DOHH2 (cell line): ENCODE results near the gene BRPF3.

Source experiments
- H3F3A ChIP-seq: fragments of 200-600 bp; sonication (generic), shearing (Covaris generic); 2 replicates; pipeline ENCODE4 v1.6.0; 2016; ENCODE audit warnings: antibody characterized with exemption, mild to moderate bottlenecking; ENCODE audit not compliant: control insufficient read depth, insufficient read depth
- H3K27ac ChIP-seq: fragments of 200-600 bp; sonication (generic); 2 replicates; pipeline ENCODE4 v1.5.1; 2014; ENCODE audit warnings: low read depth, mild to moderate bottlenecking, low read length, moderate library complexity
- H3K27me3 ChIP-seq: fragments of 200-600 bp; sonication (generic); 2 replicates; pipeline ENCODE4 v1.6.1; 2014; ENCODE audit warnings: mild to moderate bottlenecking, low read length, mixed read lengths; ENCODE audit not compliant: control insufficient read depth
- H3K36me3 ChIP-seq: fragments of 200-600 bp; sonication (generic); 2 replicates; pipeline ENCODE4 v1.6.1; 2014; ENCODE audit warnings: mild to moderate bottlenecking, low read length, moderate library complexity, mixed read lengths; ENCODE audit not compliant: control insufficient read depth
- H3K4me1 ChIP-seq: fragments of 200-600 bp; sonication (generic); 2 replicates; pipeline ENCODE4 v1.6.1; 2014; ENCODE audit warnings: mild to moderate bottlenecking, low read length, mixed read lengths; ENCODE audit not compliant: control insufficient read depth
- H3K4me2 ChIP-seq: fragments of 200-600 bp; sonication (generic); 2 replicates; pipeline ENCODE4 v1.6.0; 2014; ENCODE audit warnings: mild to moderate bottlenecking, low read length, moderate library complexity
- H3K4me3 ChIP-seq: fragments of 200-600 bp; sonication (generic); 2 replicates; pipeline ENCODE4 v1.5.1; 2014; ENCODE audit warnings: mild to moderate bottlenecking, low read length, mixed read lengths
- H3K79me2 ChIP-seq: fragments of 200-600 bp; sonication (generic); 2 replicates; pipeline ENCODE4 v1.6.1; 2014; ENCODE audit warnings: mild to moderate bottlenecking, low read length, mixed read lengths; ENCODE audit not compliant: control insufficient read depth
- H3K9me2 ChIP-seq: fragments of 200-600 bp; sonication (generic); replicated peaks from 2 replicates; pipeline ENCODE4 v1.6.1; 2014; ENCODE audit warnings: mild to moderate bottlenecking, low read length, mixed read lengths; ENCODE audit not compliant: control insufficient read depth
- H3K9me3 ChIP-seq: fragments of 200-600 bp; sonication (generic); 2 replicates; pipeline ENCODE4 v1.6.1; 2014; ENCODE audit warnings: antibody characterized with exemption, low read length, mixed read lengths; ENCODE audit not compliant: control insufficient read depth, insufficient read depth
- H4K20me1 ChIP-seq: fragments of 200-600 bp; sonication (generic); 2 replicates; pipeline ENCODE4 v1.6.0; 2014; ENCODE audit warnings: low read depth, mild to moderate bottlenecking, antibody characterized with exemption, low read length, moderate library complexity; ENCODE audit not compliant: control insufficient read depth, insufficient read depth
- EZH2phosphoT487 ChIP-seq: fragments of 200-600 bp; sonication (generic); IDR thresholded peaks from 2 replicates; pipeline ENCODE4 v1.6.1; 2017; ENCODE audit warnings: borderline replicate concordance, mild to moderate bottlenecking, antibody characterized with exemption, low read length, moderate library complexity, mixed read lengths
- TF ChIP-seq, protein P1 (sequence below): fragments of 200-600 bp; sonication (generic); IDR thresholded peaks from one replicate; pipeline ENCODE4 v1.5.1; 2014; ENCODE audit warnings: antibody characterized with exemption, mild to moderate bottlenecking, low read depth, low read length; ENCODE audit not compliant: poor library complexity, severe bottlenecking

BRPF3 gene

DNA sequence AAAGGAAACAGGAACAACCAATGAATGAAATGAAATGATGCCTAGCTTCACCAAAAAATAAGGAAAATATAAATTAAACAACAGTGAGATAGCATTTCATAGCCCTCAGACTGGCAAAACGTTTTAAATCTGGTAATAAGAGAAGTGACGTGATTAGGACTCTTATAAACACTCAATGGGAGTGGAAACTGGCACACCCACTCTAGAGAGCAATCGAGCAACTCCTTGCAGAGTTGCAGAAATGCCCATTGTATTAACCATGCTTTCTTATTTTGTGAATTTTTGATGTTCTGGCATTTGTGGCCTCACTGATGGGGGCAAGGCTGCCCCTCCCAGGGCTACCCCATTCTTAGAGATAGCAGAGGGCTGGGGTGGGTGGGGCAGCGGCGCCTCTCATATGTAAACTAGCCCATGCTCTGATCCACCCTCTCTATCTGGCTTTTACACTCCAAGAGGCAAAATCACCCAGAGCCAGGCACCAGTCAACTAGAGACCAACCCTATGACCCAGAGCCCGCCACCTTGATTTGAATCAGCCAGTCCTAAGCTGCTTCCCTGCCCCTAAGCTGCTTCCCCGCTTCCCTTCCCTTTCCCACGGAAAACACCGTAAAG, 67.0 kb downstream of the BRPF3 start:
- Histone ChIP-seq H3K4me2 (no peak overlapping the region), H3K9me3 (no peaks in the 10 kb centered on the region), H3K79me2 (no peaks in the 10 kb centered on the region), H3K9me2 (no peaks in the 10 kb centered on the region), H4K20me1 (no peaks in the 10 kb centered on the region), H3K4me3 (no peak overlapping the region), H3K27me3 (peaks cover 30% of the 10 kb centered on the region), H3K4me1 (no peaks in the 10 kb centered on the region), H3K36me3 (no peaks in the 10 kb centered on the region), H3K27ac (no peak overlapping the region), H3F3A (no peaks in the 10 kb centered on the region)
- TF ChIP-seq EZH2phosphoT487: no peak
- TF ChIP-seq, protein P1, sequence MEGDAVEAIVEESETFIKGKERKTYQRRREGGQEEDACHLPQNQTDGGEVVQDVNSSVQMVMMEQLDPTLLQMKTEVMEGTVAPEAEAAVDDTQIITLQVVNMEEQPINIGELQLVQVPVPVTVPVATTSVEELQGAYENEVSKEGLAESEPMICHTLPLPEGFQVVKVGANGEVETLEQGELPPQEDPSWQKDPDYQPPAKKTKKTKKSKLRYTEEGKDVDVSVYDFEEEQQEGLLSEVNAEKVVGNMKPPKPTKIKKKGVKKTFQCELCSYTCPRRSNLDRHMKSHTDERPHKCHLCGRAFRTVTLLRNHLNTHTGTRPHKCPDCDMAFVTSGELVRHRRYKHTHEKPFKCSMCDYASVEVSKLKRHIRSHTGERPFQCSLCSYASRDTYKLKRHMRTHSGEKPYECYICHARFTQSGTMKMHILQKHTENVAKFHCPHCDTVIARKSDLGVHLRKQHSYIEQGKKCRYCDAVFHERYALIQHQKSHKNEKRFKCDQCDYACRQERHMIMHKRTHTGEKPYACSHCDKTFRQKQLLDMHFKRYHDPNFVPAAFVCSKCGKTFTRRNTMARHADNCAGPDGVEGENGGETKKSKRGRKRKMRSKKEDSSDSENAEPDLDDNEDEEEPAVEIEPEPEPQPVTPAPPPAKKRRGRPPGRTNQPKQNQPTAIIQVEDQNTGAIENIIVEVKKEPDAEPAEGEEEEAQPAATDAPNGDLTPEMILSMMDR: no peak

DNA sequence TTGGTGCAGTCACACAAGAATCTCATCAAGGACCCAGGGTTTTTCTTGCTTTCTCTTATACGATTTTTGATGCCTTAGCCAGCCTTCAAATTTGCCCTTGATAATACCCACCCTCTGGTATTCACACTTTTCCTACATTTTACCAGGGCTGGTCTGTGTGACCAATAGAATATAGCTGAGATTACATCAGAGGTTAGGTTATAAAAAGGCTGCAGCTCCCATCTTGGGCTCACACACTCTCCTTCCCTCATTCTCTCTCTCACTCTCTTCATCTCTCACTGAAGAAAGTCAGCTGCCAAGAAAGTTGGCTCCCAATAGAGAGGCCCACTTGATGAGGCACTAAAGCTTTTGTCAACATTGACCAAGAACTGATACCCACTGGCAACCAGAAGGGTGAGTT, 69.2 kb downstream of the BRPF3 start:
- no peak overlapping the region for H3K4me3 ChIP-seq
- H3K4me1 ChIP-seq: no peaks in the 10 kb centered on the region
- no peaks in the 10 kb centered on the region for H3K79me2 ChIP-seq
- H4K20me1 ChIP-seq: no peaks in the 10 kb centered on the region
- H3K9me3 ChIP-seq: no peaks in the 10 kb centered on the region
- H3K27ac ChIP-seq: no peak overlapping the region
- no peak for TF ChIP-seq EZH2phosphoT487
- TF ChIP-seq, protein P1: no peak
- H3F3A ChIP-seq: no peaks in the 10 kb centered on the region
- H3K36me3 ChIP-seq: no peaks in the 10 kb centered on the region
- H3K9me2 ChIP-seq: no peaks in the 10 kb centered on the region
- no peak overlapping the region for H3K4me2 ChIP-seq
- peaks cover 15% of the 10 kb centered on the region; the same call in 1 of the 2 replicates for H3K27me3 ChIP-seq

DNA sequence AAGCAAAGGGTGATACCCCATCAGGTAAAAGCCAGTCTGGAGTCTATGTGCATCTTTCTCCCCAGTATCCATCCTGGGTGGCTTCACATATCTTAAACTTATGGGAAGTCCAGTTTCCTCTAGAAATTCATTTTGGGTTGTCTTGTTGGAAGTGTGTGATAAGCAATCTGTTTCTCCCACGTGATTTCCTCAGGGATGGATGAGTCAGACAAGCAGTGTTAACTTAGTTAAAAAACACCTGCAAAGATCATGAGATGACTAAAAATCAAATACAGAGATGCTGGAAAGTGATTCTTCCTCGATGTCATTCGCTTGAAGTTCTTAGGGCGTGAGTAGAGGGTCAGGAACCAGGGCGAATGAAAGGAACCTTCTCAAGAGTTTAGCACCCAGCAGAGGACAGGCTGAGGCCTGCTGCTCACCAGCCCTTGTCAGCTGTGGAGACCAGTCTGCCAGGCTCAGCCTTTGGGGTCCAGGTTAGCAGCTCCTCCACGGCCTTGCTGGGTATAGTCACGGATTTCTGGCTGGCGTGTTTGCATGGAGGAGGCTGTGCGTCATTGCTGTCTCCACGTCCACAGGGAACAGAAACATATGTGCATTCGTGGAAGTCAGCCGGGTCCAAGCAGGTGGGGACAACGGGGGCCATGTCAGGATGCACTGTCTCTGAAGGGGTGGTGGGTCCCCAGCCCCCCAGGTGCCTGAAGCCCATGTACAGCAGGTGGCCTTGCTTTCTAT, 70.5 kb downstream of the BRPF3 start:
- Histone ChIP-seq H4K20me1 (no peaks in the 10 kb centered on the region), H3K27me3 (peaks cover 15% of the 10 kb centered on the region; the same call in 1 of the 2 replicates), H3K79me2 (no peaks in the 10 kb centered on the region), H3F3A (no peaks in the 10 kb centered on the region), H3K4me3 (no peak overlapping the region), H3K36me3 (no peaks in the 10 kb centered on the region), H3K27ac (no peak overlapping the region), H3K4me2 (no peak overlapping the region), H3K9me3 (no peaks in the 10 kb centered on the region), H3K9me2 (no peaks in the 10 kb centered on the region), H3K4me1 (no peaks in the 10 kb centered on the region)
- TF ChIP-seq EZH2phosphoT487: no peak
- TF ChIP-seq, protein P1: no peak
